HEK293 (cell line): ENCODE measurements around the gene UACA.
A peak's percentile ranks its signal among the peaks of the same experiment; 100 is the strongest.

Source experiments
- CTCF ChIA-PET: fragments of 350-600 bp; formaldehyde crosslinking; extraction: SDS; loops from one replicate; lab custom pipeline; 2021; ENCODE audit warnings: antibody characterized with exemption; lab: Yijun Ruan, JAX
- POLR2A ChIA-PET: fragments of 300-600 bp; formaldehyde crosslinking; extraction: SDS; loops from one replicate; lab custom pipeline; 2020; ENCODE audit warnings: antibody characterized with exemption, inconsistent platforms; lab: Yijun Ruan, JAX
- H3K27ac ChIP-seq: fragments of 200-500 bp; sonication (Bioruptor generic); 2 replicates; pipeline ENCODE4 v1.5.1; 2014; ENCODE audit warnings: low read depth, low read length, control low read depth, inconsistent platforms; ENCODE audit errors: extremely low read depth
- H3K36me3 ChIP-seq, 2 experiments: fragments of 200-500 bp in 1 of 2; sonication (Bioruptor generic) in 1 of 2; 1 replicate in 1 of 2; 2 replicates in 1 of 2; pipeline ENCODE4 v1.5.1; 2014 to 2017; ENCODE audit warnings: inconsistent platforms in 2 of 2, low read length in 2 of 2; ENCODE audit not compliant: control insufficient read depth in 2 of 2, insufficient read depth in 1 of 2
- H3K4me1 ChIP-seq: fragments of 200-500 bp; sonication (Bioruptor generic); 2 replicates; pipeline ENCODE4 v1.5.1; 2014; ENCODE audit warnings: mild to moderate bottlenecking, low read length, inconsistent platforms; ENCODE audit not compliant: control insufficient read depth, insufficient read depth
- H3K4me3 ChIP-seq: 2 replicates; pipeline ENCODE4 v1.5.1; 2011; ENCODE audit warnings: low read depth, mild to moderate bottlenecking, control low read depth, low read length, moderate library complexity
- H3K9me3 ChIP-seq: fragments of 200-500 bp; sonication (Bioruptor generic); 2 replicates; pipeline ENCODE4 v1.5.1; 2014; ENCODE audit warnings: low read depth, low read length, inconsistent platforms; ENCODE audit not compliant: control insufficient read depth, insufficient read depth
- GFI1B ChIP-seq: fragments of 450-650 bp; formaldehyde crosslinking; IDR thresholded peaks from 2 replicates; pipeline ENCODE4 v1.5.1; 2016; ENCODE audit warnings: missing biosample characterization, missing genetic modification characterization
- GLIS2 ChIP-seq: fragments of 450-650 bp; formaldehyde crosslinking; IDR thresholded peaks from 2 replicates; pipeline ENCODE4 v1.5.1; 2016; ENCODE audit warnings: missing biosample characterization, missing genetic modification characterization
- KLF10 ChIP-seq: fragments of 450-650 bp; IDR thresholded peaks from 2 replicates; pipeline ENCODE4 v1.5.1; 2018; ENCODE audit warnings: missing biosample characterization, mild to moderate bottlenecking, missing genetic modification characterization
- MZF1 ChIP-seq: fragments of 450-650 bp; formaldehyde crosslinking; IDR thresholded peaks from 2 replicates; pipeline ENCODE4 v1.5.1; 2017; ENCODE audit warnings: missing biosample characterization, missing genetic modification characterization, borderline replicate concordance
- TCF7L2 ChIP-seq: IDR thresholded peaks from 2 replicates; pipeline ENCODE4 v1.6.1; 2011; ENCODE audit warnings: low read depth, mild to moderate bottlenecking, inconsistent platforms, low read length, moderate library complexity, borderline replicate concordance
- ZBTB1 ChIP-seq: fragments of 450-650 bp; formaldehyde crosslinking; IDR thresholded peaks from 2 replicates; pipeline ENCODE4 v1.5.1; 2016; ENCODE audit warnings: missing biosample characterization, missing genetic modification characterization
- ZBTB20 ChIP-seq: fragments of 450-650 bp; formaldehyde crosslinking; IDR thresholded peaks from 2 replicates; pipeline ENCODE4 v1.5.1; 2016; ENCODE audit warnings: missing biosample characterization, missing genetic modification characterization
- ZBTB48 ChIP-seq: fragments of 450-650 bp; formaldehyde crosslinking; IDR thresholded peaks from 2 replicates; pipeline ENCODE4 v1.5.1; 2016; ENCODE audit warnings: missing biosample characterization, missing genetic modification characterization
- ZBTB7A ChIP-seq: fragments of 450-650 bp; formaldehyde crosslinking; IDR thresholded peaks from 2 replicates; pipeline ENCODE4 v1.5.1; 2016; ENCODE audit warnings: low read depth, missing biosample characterization, missing genetic modification characterization
- ZFP37 ChIP-seq: fragments of 450-650 bp; formaldehyde crosslinking; IDR thresholded peaks from 2 replicates; pipeline ENCODE4 v1.5.1; 2016; ENCODE audit warnings: missing biosample characterization, missing genetic modification characterization
- ZNF138 ChIP-seq: fragments of 450-650 bp; formaldehyde crosslinking; IDR thresholded peaks from 2 replicates; pipeline ENCODE4 v1.5.1; 2016; ENCODE audit warnings: missing biosample characterization, missing genetic modification characterization, borderline replicate concordance
- ZNF155 ChIP-seq: fragments of 450-650 bp; formaldehyde crosslinking; IDR thresholded peaks from 2 replicates; pipeline ENCODE4 v1.5.1; 2016; ENCODE audit warnings: missing biosample characterization, missing genetic modification characterization
- ZNF24 ChIP-seq: fragments of 450-650 bp; formaldehyde crosslinking; IDR thresholded peaks from 2 replicates; pipeline ENCODE4 v1.5.1; 2016; ENCODE audit warnings: missing biosample characterization, missing genetic modification characterization
- ZNF335 ChIP-seq: fragments of 450-650 bp; formaldehyde crosslinking; conservative IDR thresholded peaks from 2 replicates; pipeline ENCODE4 v1.5.1; 2016; ENCODE audit warnings: missing biosample characterization, missing genetic modification characterization
- ZNF366 ChIP-seq: fragments of 450-650 bp; formaldehyde crosslinking; conservative IDR thresholded peaks from 2 replicates; pipeline ENCODE4 v1.5.1; 2016; ENCODE audit warnings: missing biosample characterization, missing genetic modification characterization
- ZNF391 ChIP-seq: fragments of 450-650 bp; formaldehyde crosslinking; IDR thresholded peaks from 2 replicates; pipeline ENCODE4 v1.5.1; 2016; ENCODE audit warnings: low read depth, missing biosample characterization, missing genetic modification characterization, borderline replicate concordance
- ZNF416 ChIP-seq: fragments of 450-650 bp; formaldehyde crosslinking; IDR thresholded peaks from 2 replicates; pipeline ENCODE4 v1.5.1; 2016; ENCODE audit warnings: missing biosample characterization, missing genetic modification characterization
- ZNF530 ChIP-seq: fragments of 450-650 bp; formaldehyde crosslinking; IDR thresholded peaks from 2 replicates; pipeline ENCODE4 v1.5.1; 2016; ENCODE audit warnings: low read depth, missing biosample characterization, missing genetic modification characterization
- ZNF596 ChIP-seq: fragments of 450-650 bp; IDR thresholded peaks from 2 replicates; pipeline ENCODE4 v1.5.0; 2018; ENCODE audit warnings: missing biosample characterization, mild to moderate bottlenecking, missing genetic modification characterization, moderate library complexity
- ZNF654 ChIP-seq: fragments of 450-650 bp; formaldehyde crosslinking; IDR thresholded peaks from 2 replicates; pipeline ENCODE4 v1.5.1; 2016; ENCODE audit warnings: low read depth, missing biosample characterization, missing genetic modification characterization
- ZNF830 ChIP-seq: fragments of 450-650 bp; IDR thresholded peaks from 2 replicates; pipeline ENCODE4 v1.5.0; 2018; ENCODE audit warnings: missing biosample characterization, missing genetic modification characterization, low read depth, mild to moderate bottlenecking, moderate library complexity
- ZNF843 ChIP-seq: fragments of 450-650 bp; formaldehyde crosslinking; IDR thresholded peaks from 2 replicates; pipeline ENCODE4 v1.5.1; 2016; ENCODE audit warnings: missing biosample characterization, missing genetic modification characterization
- TF ChIP-seq, protein P1 (sequence below): fragments of 450-650 bp; formaldehyde crosslinking; IDR thresholded peaks from 2 replicates; pipeline ENCODE4 v1.5.1; 2016; ENCODE audit warnings: missing biosample characterization, missing genetic modification characterization, borderline replicate concordance
- TF ChIP-seq, protein P2 (sequence below): fragments of 450-650 bp; formaldehyde crosslinking; IDR thresholded peaks from 2 replicates; pipeline ENCODE4 v1.5.1; 2017; ENCODE audit warnings: missing biosample characterization, missing genetic modification characterization
- TF ChIP-seq, protein P3 (sequence below): fragments of 450-650 bp; formaldehyde crosslinking; IDR thresholded peaks from 2 replicates; pipeline ENCODE4 v1.5.1; 2016; ENCODE audit warnings: missing biosample characterization, missing genetic modification characterization
- TF ChIP-seq, protein P4 (sequence below): fragments of 450-650 bp; formaldehyde crosslinking; IDR thresholded peaks from 2 replicates; pipeline ENCODE4 v1.5.1; 2016; ENCODE audit warnings: missing biosample characterization, missing genetic modification characterization
- TF ChIP-seq, protein P5 (sequence below): fragments of 450-650 bp; formaldehyde crosslinking; IDR thresholded peaks from 2 replicates; pipeline ENCODE4 v1.5.1; 2017; ENCODE audit warnings: missing biosample characterization, missing genetic modification characterization

Gene UACA

DNA sequence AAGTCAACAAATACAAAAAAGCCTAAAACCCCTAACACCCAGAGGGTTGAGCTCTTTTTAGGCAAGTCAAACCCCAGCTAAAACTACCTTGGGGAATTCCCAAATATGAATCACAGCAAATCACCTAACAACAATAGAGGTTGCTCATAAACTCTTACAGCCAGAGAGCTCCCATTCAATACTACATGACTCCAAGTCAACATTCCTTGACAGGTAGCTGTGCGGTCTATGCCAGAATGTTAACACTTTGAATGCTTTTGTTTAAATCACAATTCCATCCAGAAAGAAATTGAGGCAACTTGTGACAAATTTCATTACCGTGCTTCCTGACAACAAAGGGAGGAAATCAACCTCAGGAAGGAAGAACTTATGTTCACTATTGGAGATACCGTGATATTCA is 7.5 kb upstream of the UACA start:
- Histone ChIP-seq H3K36me3 (no peaks in the 10 kb centered on the region), H3K27ac (no peak overlapping the region), H3K9me3 (no peaks in the 10 kb centered on the region), H3K4me3 (no peak overlapping the region), H3K4me1 (peaks cover 23% of the 10 kb centered on the region)
- ChIA-PET CTCF (interaction anchor here (0.6 kb wide), 1 partner anchor 102 kb away, joined by 4 read pairs; no protein-coding TSS in a partner anchor), POLR2A (no interaction called here)
- TF ChIP-seq GFI1B (tag by site-specific recombination) (peak; percentile 57; the same call in 1 of the 2 replicates), ZBTB7A (tag by site-specific recombination) (no peak), ZBTB20 (tag by site-specific recombination) (no peak), ZNF155 (no peak), ZNF830 (no peak), ZBTB1 (tag by site-specific recombination) (no peak)
- TF ChIP-seq, protein P1, sequence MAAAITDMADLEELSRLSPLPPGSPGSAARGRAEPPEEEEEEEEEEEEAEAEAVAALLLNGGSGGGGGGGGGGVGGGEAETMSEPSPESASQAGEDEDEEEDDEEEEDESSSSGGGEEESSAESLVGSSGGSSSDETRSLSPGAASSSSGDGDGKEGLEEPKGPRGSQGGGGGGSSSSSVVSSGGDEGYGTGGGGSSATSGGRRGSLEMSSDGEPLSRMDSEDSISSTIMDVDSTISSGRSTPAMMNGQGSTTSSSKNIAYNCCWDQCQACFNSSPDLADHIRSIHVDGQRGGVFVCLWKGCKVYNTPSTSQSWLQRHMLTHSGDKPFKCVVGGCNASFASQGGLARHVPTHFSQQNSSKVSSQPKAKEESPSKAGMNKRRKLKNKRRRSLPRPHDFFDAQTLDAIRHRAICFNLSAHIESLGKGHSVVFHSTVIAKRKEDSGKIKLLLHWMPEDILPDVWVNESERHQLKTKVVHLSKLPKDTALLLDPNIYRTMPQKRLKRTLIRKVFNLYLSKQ (tag by site-specific recombination) = no peak

DNA sequence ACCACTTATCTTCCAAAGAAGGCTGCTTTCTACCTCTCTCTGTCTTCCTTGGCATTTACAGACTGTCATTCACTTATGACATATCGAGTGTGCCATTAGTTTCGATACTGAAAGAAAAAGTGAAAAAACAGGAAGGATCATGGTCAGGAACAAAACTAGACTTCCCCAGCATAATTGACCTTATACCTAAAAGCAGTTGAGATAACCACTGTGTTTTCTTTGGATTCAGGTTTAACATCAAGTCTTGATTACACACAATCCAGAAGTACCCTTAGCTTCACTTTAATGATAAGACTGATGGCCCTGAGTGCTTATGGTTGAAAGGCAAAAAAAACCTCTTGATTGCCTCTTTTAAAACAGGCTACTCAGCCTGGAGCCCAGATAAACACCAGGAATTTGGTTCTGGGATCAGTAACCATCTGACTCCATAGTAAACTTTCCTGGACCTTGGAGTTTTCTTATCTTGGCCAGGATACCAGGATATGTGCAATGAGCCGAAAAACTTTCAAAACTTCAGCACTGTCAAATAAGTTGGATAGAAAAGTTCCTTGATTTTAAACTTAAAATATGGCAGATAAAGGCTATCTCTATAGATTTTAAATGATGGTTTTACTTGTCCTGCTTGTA is 5.0 kb upstream of the UACA start:
- peak overlapping the region; percentile 62 for H3K27ac ChIP-seq
- CTCF ChIA-PET = interaction anchor here (0.7 to 2.4 kb wide), 4 partner anchors 12 to 91 kb away, joined by 3 to 9 read pairs (median 4); no protein-coding TSS in a partner anchor
- H3K36me3 ChIP-seq = no peaks in the 10 kb centered on the region
- H3K4me1 ChIP-seq = peaks cover 41% of the 10 kb centered on the region
- no peak overlapping the region for H3K4me3 ChIP-seq
- H3K9me3 ChIP-seq = no peaks in the 10 kb centered on the region
- POLR2A ChIA-PET = interaction anchor here (0.7 kb wide), 1 partner anchor 711 kb away, joined by 3 read pairs; no protein-coding TSS in a partner anchor
- TF ChIP-seq ZNF24 = no peak
- peak; percentile 44; the same call in 1 of the 2 replicates for TF ChIP-seq ZNF335 (tag by site-specific recombination)
- no peak for TF ChIP-seq MZF1 (tag by site-specific recombination)
- no peak for TF ChIP-seq KLF10 (tag by site-specific recombination)
- no peak for TF ChIP-seq ZNF596 (tag by site-specific recombination)
- TF ChIP-seq, protein P2, sequence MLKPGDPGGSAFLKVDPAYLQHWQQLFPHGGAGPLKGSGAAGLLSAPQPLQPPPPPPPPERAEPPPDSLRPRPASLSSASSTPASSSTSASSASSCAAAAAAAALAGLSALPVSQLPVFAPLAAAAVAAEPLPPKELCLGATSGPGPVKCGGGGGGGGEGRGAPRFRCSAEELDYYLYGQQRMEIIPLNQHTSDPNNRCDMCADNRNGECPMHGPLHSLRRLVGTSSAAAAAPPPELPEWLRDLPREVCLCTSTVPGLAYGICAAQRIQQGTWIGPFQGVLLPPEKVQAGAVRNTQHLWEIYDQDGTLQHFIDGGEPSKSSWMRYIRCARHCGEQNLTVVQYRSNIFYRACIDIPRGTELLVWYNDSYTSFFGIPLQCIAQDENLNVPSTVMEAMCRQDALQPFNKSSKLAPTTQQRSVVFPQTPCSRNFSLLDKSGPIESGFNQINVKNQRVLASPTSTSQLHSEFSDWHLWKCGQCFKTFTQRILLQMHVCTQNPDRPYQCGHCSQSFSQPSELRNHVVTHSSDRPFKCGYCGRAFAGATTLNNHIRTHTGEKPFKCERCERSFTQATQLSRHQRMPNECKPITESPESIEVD (tag by site-specific recombination) = peak; percentile 90
- 0 out of 2 replicates have a peak, but pooled peaks have one; percentile 36 for TF ChIP-seq ZNF366 (tag by site-specific recombination)
- TF ChIP-seq ZNF843 (tag by site-specific recombination) = peak; percentile 22; the same call in 1 of the 2 replicates
- peak; percentile 22; the same call in 1 of the 2 replicates for TF ChIP-seq TCF7L2
- no peak for TF ChIP-seq GLIS2
- no peak for TF ChIP-seq ZNF654 (tag by site-specific recombination)
- TF ChIP-seq, protein P3, sequence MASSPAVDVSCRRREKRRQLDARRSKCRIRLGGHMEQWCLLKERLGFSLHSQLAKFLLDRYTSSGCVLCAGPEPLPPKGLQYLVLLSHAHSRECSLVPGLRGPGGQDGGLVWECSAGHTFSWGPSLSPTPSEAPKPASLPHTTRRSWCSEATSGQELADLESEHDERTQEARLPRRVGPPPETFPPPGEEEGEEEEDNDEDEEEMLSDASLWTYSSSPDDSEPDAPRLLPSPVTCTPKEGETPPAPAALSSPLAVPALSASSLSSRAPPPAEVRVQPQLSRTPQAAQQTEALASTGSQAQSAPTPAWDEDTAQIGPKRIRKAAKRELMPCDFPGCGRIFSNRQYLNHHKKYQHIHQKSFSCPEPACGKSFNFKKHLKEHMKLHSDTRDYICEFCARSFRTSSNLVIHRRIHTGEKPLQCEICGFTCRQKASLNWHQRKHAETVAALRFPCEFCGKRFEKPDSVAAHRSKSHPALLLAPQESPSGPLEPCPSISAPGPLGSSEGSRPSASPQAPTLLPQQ (tag by site-specific recombination) = 0 out of 2 replicates have a peak, but pooled peaks have one; percentile 26
- no peak for TF ChIP-seq ZBTB48
- no peak for TF ChIP-seq ZNF391 (tag by site-specific recombination)
- TF ChIP-seq, protein P4, sequence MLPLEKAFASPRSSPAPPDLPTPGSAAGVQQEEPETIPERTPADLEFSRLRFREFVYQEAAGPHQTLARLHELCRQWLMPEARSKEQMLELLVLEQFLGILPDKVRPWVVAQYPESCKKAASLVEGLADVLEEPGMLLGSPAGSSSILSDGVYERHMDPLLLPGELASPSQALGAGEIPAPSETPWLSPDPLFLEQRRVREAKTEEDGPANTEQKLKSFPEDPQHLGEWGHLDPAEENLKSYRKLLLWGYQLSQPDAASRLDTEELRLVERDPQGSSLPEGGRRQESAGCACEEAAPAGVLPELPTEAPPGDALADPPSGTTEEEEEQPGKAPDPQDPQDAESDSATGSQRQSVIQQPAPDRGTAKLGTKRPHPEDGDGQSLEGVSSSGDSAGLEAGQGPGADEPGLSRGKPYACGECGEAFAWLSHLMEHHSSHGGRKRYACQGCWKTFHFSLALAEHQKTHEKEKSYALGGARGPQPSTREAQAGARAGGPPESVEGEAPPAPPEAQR = no peak
- TF ChIP-seq ZFP37 (tag by site-specific recombination) = peak; percentile 12; the same call in 1 of the 2 replicates
- no peak for TF ChIP-seq ZNF138 (tag by site-specific recombination)
- TF ChIP-seq, protein P5, sequence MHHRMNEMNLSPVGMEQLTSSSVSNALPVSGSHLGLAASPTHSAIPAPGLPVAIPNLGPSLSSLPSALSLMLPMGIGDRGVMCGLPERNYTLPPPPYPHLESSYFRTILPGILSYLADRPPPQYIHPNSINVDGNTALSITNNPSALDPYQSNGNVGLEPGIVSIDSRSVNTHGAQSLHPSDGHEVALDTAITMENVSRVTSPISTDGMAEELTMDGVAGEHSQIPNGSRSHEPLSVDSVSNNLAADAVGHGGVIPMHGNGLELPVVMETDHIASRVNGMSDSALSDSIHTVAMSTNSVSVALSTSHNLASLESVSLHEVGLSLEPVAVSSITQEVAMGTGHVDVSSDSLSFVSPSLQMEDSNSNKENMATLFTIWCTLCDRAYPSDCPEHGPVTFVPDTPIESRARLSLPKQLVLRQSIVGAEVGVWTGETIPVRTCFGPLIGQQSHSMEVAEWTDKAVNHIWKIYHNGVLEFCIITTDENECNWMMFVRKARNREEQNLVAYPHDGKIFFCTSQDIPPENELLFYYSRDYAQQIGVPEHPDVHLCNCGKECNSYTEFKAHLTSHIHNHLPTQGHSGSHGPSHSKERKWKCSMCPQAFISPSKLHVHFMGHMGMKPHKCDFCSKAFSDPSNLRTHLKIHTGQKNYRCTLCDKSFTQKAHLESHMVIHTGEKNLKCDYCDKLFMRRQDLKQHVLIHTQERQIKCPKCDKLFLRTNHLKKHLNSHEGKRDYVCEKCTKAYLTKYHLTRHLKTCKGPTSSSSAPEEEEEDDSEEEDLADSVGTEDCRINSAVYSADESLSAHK = no peak
- no peak for TF ChIP-seq ZNF530 (tag by site-specific recombination)
- no peak for TF ChIP-seq ZNF416 (tag by site-specific recombination)
